Stimulated activated memory B cell treated with anti-CD40 and anti-IgM and Interleukin-4, amounts not matched to agents 10 μg/mL and 1 μg/mL and 100 μg/mL, for 72 hours (primary cell): ENCODE measurements around the gene MIER2.
"Not testable (repeated sequence)": the region's sequence is repeated elsewhere in the genome, so short reads cannot be mapped to it uniquely, and the experiment has no call there.

Experiments used
- ATAC-seq: fragments of 150-1000 bp; cut with Tn5 transposase; 2 replicates; pipeline ENCODE4 v1.10.0; 2021
- H3K27ac Mint-ChIP-seq: one replicate; pipeline ENCODE4 v1.8.0; 2022; ENCODE audit warnings: mild to moderate bottlenecking, mixed read lengths
- H3K27me3 Mint-ChIP-seq: one replicate; pipeline ENCODE4 v1.8.0; 2022; ENCODE audit warnings: mixed read lengths
- H3K36me3 Mint-ChIP-seq: one replicate; pipeline ENCODE4 v1.8.0; 2022; ENCODE audit warnings: mixed read lengths
- H3K4me1 Mint-ChIP-seq: one replicate; pipeline ENCODE4 v1.8.0; 2022; ENCODE audit warnings: mixed read lengths
- H3K4me3 Mint-ChIP-seq: one replicate; pipeline ENCODE4 v1.8.0; 2022; ENCODE audit warnings: mild to moderate bottlenecking, moderate library complexity, mixed read lengths
- H3K9me3 Mint-ChIP-seq: one replicate; pipeline ENCODE4 v1.8.0; 2022; ENCODE audit warnings: mixed read lengths

The MIER2 gene

DNA sequence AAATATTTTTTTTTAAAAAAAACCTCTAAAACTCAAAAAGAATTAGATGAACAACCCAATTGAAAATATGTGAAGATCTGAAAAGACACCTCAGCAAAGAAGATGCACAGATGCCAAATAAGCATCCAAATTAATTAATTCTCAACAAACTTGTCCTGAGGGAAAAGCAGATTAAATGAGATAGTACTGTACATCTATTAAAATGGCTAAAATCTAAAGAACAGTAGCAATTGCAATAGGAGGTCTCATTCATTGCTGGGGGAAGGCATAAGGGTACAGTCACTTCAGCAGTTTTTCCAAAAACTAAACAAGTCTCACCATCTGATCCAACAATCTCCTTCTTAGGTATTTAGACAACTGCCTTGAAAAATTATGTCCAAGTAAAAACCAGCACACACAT is 75.4 kb downstream of the MIER2 start:
- H3K27me3 Mint-ChIP-seq = peaks cover 38% of the 10 kb centered on the region
- no peak overlapping the region for H3K4me3 Mint-ChIP-seq
- no peak overlapping the region for H3K27ac Mint-ChIP-seq
- peaks cover 11% of the 10 kb centered on the region for H3K4me1 Mint-ChIP-seq
- no peaks in the 10 kb centered on the region for H3K9me3 Mint-ChIP-seq
- H3K36me3 Mint-ChIP-seq = no peaks in the 10 kb centered on the region
- no peak for ATAC-seq

DNA sequence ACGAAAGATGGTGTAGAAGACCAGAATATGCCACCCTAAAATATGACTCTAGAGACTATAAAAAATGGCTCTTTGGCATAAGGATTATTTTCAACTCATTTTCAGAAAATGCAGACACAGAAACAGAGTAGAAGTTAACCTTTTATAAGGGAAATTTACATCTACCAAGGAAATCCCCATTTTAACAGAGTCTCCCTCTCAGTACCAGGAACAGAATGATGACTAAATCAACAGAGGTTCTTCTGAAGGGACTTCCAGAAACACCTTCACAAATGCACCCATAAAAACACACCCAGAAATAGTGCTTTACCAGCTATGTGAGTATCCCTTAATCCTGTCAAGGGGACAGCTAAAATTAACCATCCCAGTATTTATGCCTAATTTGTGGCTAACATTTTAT is 82.5 kb downstream of the MIER2 start:
- Mint-ChIP-seq H3K4me3 (no peak overlapping the region), H3K27me3 (peaks cover 45% of the 10 kb centered on the region), H3K27ac (no peak overlapping the region), H3K36me3 (no peaks in the 10 kb centered on the region), H3K4me1 (peaks cover 12% of the 10 kb centered on the region), H3K9me3 (no peaks in the 10 kb centered on the region)
- ATAC-seq = peak; percentile 71

DNA sequence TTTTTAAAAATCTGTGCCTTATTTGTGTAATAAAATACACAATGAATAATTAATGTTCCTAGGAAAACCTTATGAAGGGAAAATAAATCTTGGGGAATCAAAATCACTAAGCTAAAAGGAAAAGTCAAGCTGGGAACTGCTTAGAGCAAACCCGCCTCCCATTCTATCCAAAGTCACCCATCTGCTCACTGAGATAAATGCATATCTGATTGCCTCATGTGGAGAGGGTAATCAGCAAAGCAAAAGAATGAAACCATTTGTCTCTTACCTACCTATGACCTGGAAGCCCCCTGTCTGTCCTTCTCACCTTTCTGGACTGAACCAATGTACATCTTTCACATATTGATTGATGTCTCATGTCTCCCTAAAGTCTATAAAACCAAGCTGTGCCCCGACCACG is 87.8 kb downstream of the MIER2 start:
- H3K4me3 Mint-ChIP-seq, H3K27me3 Mint-ChIP-seq, H3K9me3 Mint-ChIP-seq, ATAC-seq, H3K27ac Mint-ChIP-seq, H3K36me3 Mint-ChIP-seq, H3K4me1 Mint-ChIP-seq: not testable (repeated sequence)
